ENCODE results near the gene DLG2.
A peak's percentile ranks its signal among the peaks of the same experiment; 100 is the strongest.

Gene DLG2

DNA sequence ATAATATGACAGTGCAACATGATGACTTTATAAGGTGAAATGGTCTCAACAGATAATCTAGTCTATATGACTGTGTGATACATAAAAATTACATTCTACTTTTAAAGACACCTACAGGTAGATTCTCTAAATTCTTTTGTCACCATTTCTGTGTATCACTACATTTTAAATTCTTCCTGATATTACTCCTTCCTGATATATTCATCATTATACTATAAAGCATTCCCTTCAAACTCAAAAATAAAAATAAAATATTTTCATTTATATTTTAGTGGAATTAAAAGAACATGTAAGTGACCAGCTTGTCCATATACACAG is 1062.3 kb downstream of the DLG2 start:
- no peak overlapping the region for H3K4me2 ChIP-seq (ENCODE audit: low read length)
- no peaks in the 10 kb centered on the region for H3K9me3 ChIP-seq (ENCODE audit: insufficient read depth, low read length)
- no peak overlapping the region for H3K27ac ChIP-seq (ENCODE audit: low read length)
- no peak overlapping the region for H3K4me3 ChIP-seq (ENCODE audit: low read length)
- H3K36me3 ChIP-seq (replicated peaks; ENCODE audit: low read depth, low read length), result no peaks in the 10 kb centered on the region
- H3K4me1 ChIP-seq (ENCODE audit: low read length), result peaks cover 27% of the 10 kb centered on the region
- no peaks in the 10 kb centered on the region for H3K27me3 ChIP-seq (ENCODE audit: low read depth, low read length)
- TF ChIP-seq, protein P1, sequence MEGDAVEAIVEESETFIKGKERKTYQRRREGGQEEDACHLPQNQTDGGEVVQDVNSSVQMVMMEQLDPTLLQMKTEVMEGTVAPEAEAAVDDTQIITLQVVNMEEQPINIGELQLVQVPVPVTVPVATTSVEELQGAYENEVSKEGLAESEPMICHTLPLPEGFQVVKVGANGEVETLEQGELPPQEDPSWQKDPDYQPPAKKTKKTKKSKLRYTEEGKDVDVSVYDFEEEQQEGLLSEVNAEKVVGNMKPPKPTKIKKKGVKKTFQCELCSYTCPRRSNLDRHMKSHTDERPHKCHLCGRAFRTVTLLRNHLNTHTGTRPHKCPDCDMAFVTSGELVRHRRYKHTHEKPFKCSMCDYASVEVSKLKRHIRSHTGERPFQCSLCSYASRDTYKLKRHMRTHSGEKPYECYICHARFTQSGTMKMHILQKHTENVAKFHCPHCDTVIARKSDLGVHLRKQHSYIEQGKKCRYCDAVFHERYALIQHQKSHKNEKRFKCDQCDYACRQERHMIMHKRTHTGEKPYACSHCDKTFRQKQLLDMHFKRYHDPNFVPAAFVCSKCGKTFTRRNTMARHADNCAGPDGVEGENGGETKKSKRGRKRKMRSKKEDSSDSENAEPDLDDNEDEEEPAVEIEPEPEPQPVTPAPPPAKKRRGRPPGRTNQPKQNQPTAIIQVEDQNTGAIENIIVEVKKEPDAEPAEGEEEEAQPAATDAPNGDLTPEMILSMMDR (IDR thresholded peaks at IDR 0.05; ENCODE audit: low read depth, low read length), result no peak
- no peak for TF ChIP-seq EZH2phosphoT487 (IDR thresholded peaks at IDR 0.05; ENCODE audit: low read depth)
- no peak overlapping the region for H3K9ac ChIP-seq (ENCODE audit: low read length)
- H4K20me1 ChIP-seq (ENCODE audit: insufficient read depth, low read length), result no peaks in the 10 kb centered on the region
- H3K79me2 ChIP-seq (ENCODE audit: low read length), result no peaks in the 10 kb centered on the region
- H2AFZ ChIP-seq (ENCODE audit: low read depth, low read length), result no peak overlapping the region

DNA sequence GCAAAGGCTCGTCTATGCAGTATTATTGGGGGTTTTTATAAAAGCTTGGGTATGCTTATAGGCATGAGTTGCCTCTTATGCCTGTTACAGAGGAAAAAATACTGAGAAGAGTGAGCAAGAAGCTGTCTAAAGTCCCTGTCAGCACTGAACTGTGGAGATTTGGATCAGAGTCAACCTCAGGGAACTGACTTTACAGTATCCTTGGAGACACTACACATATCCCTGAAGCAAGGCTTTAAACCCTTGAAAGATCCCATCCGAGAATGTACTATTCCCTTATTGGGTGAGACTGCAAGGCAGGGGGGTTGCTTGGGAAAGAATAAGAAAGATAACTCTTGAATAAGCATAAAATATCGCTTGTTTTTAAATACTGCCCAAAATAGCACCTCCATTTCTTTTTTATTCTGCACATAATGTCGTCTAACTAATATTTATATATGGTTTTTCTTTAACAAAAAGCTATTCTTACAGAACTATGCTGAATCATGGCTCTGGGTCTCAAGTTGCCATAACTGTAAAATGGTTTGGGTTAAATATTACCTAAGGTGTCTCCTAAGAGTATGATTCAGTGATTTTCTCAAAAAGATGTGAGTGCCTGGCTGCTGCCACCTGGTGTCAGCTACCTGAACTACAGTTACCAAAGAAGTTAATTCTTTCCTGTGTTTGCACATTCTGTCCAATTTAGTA is 1062.8 kb downstream of the DLG2 start:
- peak overlapping the region; percentile 25 for H3K9ac ChIP-seq (ENCODE audit: low read length)
- peak overlapping the region; percentile 67 for H3K4me2 ChIP-seq (ENCODE audit: low read length)
- no peak for TF ChIP-seq EZH2phosphoT487 (IDR thresholded peaks at IDR 0.05; ENCODE audit: low read depth)
- TF ChIP-seq, protein P1 (IDR thresholded peaks at IDR 0.05; ENCODE audit: low read depth, low read length), result peak; percentile 95
- no peaks in the 10 kb centered on the region for H3K9me3 ChIP-seq (ENCODE audit: insufficient read depth, low read length)
- no peaks in the 10 kb centered on the region for H3K79me2 ChIP-seq (ENCODE audit: low read length)
- no peaks in the 10 kb centered on the region for H3K36me3 ChIP-seq (replicated peaks; ENCODE audit: low read depth, low read length)
- H3K4me1 ChIP-seq (ENCODE audit: low read length), result peaks cover 27% of the 10 kb centered on the region
- H3K27me3 ChIP-seq (ENCODE audit: low read depth, low read length), result no peaks in the 10 kb centered on the region
- peak overlapping the region; percentile 3; the same call in 1 of the 2 replicates for H3K27ac ChIP-seq (ENCODE audit: low read length)
- peak overlapping the region; percentile 47 for H3K4me3 ChIP-seq (ENCODE audit: low read length)
- no peaks in the 10 kb centered on the region for H4K20me1 ChIP-seq (ENCODE audit: insufficient read depth, low read length)
- peak overlapping the region; percentile 95 for H2AFZ ChIP-seq (ENCODE audit: low read depth, low read length)

DNA sequence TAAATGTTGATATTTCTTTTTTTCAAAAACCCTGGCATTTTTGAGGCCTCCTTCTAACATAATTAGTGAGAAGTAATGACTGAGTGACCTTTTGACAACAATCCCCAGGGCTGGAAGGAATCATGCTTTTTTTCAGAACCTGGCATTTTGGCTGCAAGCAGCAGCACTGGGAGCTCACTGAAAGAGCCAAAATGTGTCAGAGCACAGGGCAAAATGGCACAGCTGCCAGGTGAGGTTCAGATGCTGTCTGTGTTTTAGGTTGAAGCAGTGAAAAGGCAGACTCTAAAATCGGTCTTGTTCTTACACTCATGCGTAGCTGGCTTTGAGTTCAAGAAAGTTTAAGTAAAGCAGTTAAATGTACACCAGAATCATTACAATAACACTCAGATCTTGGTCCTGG is 1063.8 kb downstream of the DLG2 start:
- Histone ChIP-seq H3K4me2 (ENCODE audit: low read length) (peak overlapping the region; percentile 67), H3K27me3 (ENCODE audit: low read depth, low read length) (no peaks in the 10 kb centered on the region), H4K20me1 (ENCODE audit: insufficient read depth, low read length) (no peaks in the 10 kb centered on the region), H3K4me1 (ENCODE audit: low read length) (peaks cover 27% of the 10 kb centered on the region), H3K36me3 (replicated peaks; ENCODE audit: low read depth, low read length) (no peaks in the 10 kb centered on the region), H3K9me3 (ENCODE audit: insufficient read depth, low read length) (no peaks in the 10 kb centered on the region), H3K79me2 (ENCODE audit: low read length) (no peaks in the 10 kb centered on the region), H3K9ac (ENCODE audit: low read length) (0 out of 2 replicates have a peak overlapping the region, but pooled peaks have one; percentile 25), H3K27ac (ENCODE audit: low read length) (no peak overlapping the region), H3K4me3 (ENCODE audit: low read length) (no peak overlapping the region), H2AFZ (ENCODE audit: low read depth, low read length) (peak overlapping the region; percentile 95; the same call in 1 of the 2 replicates)
- no peak for TF ChIP-seq EZH2phosphoT487 (IDR thresholded peaks at IDR 0.05; ENCODE audit: low read depth)
- TF ChIP-seq, protein P1 (IDR thresholded peaks at IDR 0.05; ENCODE audit: low read depth, low read length), result no peak

DNA sequence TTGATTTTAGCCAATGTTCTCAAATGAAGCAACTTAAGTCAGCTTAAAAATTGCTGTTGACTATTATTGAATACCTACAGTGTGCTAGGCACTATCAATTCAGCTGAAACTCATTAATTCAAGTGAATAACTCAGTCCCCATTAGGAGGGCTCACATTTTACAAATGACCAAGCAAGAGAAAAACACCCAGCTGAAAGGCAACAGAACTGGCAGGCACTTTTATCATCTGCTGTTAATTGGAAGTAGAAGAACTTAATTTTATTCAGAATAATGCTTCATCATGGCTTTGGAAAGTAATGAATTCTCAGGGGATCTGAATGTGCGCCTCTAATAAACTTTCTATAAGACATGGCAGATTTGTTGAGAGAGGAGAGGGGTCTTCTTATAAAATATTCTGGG is 1066.9 kb downstream of the DLG2 start:
- Histone ChIP-seq H3K4me1 (ENCODE audit: low read length) (peaks cover 13% of the 10 kb centered on the region), H4K20me1 (ENCODE audit: insufficient read depth, low read length) (no peaks in the 10 kb centered on the region), H3K79me2 (ENCODE audit: low read length) (no peaks in the 10 kb centered on the region), H3K4me3 (ENCODE audit: low read length) (no peak overlapping the region), H2AFZ (ENCODE audit: low read depth, low read length) (no peak overlapping the region), H3K9me3 (ENCODE audit: insufficient read depth, low read length) (no peaks in the 10 kb centered on the region), H3K36me3 (replicated peaks; ENCODE audit: low read depth, low read length) (no peaks in the 10 kb centered on the region), H3K27me3 (ENCODE audit: low read depth, low read length) (no peaks in the 10 kb centered on the region), H3K4me2 (ENCODE audit: low read length) (no peak overlapping the region), H3K9ac (ENCODE audit: low read length) (no peak overlapping the region), H3K27ac (ENCODE audit: low read length) (no peak overlapping the region)
- TF ChIP-seq, protein P1 (IDR thresholded peaks at IDR 0.05; ENCODE audit: low read depth, low read length), result no peak
- TF ChIP-seq EZH2phosphoT487 (IDR thresholded peaks at IDR 0.05; ENCODE audit: low read depth), result no peak
